Esophagus muscularis mucosa (tissue), 4 donors: ENCODE measurements around the gene MYNN. TPM values are rescaled to one million over a fixed set of nuclear protein-coding genes. Genes with fewer than 3 reads are reported as not detected.
"Not testable (repeated sequence)": the region's sequence is repeated elsewhere in the genome, so short reads cannot be mapped to it uniquely, and the experiment has no call there.

ENCODE experiments used
- DNase-seq: peaks from one replicate; pipeline ENCODE4 v3.0.0-alpha.2; 2017; ENCODE audit errors: extremely low spot score
- H3K27ac ChIP-seq, 4 donors: fragments of 200-600 bp; sonication (generic); replicated peaks in 1 of 4; 1 replicate in 3 of 4; 2 replicates in 1 of 4; pipeline ENCODE4 v1.5.1; 2016 to 2019; ENCODE audit warnings: mild to moderate bottlenecking in 1 of 4
- H3K27me3 ChIP-seq, 4 donors: fragments of 200-600 bp; sonication (generic); one replicate each; pipeline versions ENCODE4 v1.5.1 to v1.6.0; 2016 to 2019
- H3K36me3 ChIP-seq, 4 donors: fragments of 200-600 bp; sonication (generic); one replicate each; pipeline ENCODE4 v1.5.1; 2016 to 2019
- H3K4me1 ChIP-seq, 4 donors: fragments of 200-600 bp; sonication (generic); one replicate each; pipeline ENCODE4 v1.5.1; 2016 to 2019
- H3K4me3 ChIP-seq, 4 donors: fragments of 200-600 bp; sonication (generic); 1 replicate in 2 of 4; 2 replicates in 2 of 4; pipeline ENCODE4 v1.5.1; 2016 to 2019; ENCODE audit warnings: mild to moderate bottlenecking in 4 of 4, moderate library complexity in 1 of 4
- H3K9me3 ChIP-seq, 4 donors: fragments of 200-600 bp; sonication (generic); 1 replicate in 3 of 4; 2 replicates in 1 of 4; pipeline ENCODE4 v1.5.1; 2016 to 2019
- EP300 ChIP-seq: sonication (generic); formaldehyde crosslinking; IDR thresholded peaks from one replicate; pipeline ENCODE4 v1.6.1; 2017; ENCODE audit warnings: antibody characterized with exemption
- POLR2A ChIP-seq: fragments of 450-650 bp; IDR thresholded peaks from one replicate; pipeline ENCODE4 v1.6.1; 2017; ENCODE audit warnings: antibody characterized with exemption, moderate library complexity, mild to moderate bottlenecking, low read depth
- POLR2AphosphoS5 ChIP-seq, 2 donors: sonication (generic); formaldehyde crosslinking; IDR thresholded peaks; one replicate each; pipeline ENCODE4 v1.6.1; 2017; ENCODE audit warnings: antibody characterized with exemption in 2 of 2
- WGBS: methylation state at CpG from one replicate; pipeline ENCODE4 v1.1.5; 2018; 5-methylcytosine and 5-hydroxymethylcytosine counted together
- intact Hi-C: fragments of 100-400 bp; cut with DNase I; formaldehyde crosslinking; loops from one replicate; pipeline ENCODE4 v1.15.1; 2023
- total RNA-seq, 4 donors: library from RNA; depleted of rRNA; stranded (reverse); fragments of >200 nt; gene quantifications; one replicate each; pipeline versions ENCODE4 v1.1.0 to v1.2.1, GENCODE V29; 2016
- TF ChIP-seq, protein P1 (sequence below), 3 experiments: fragments of 200-600 bp in 2 of 3; fragments of 450-650 bp in 1 of 3; sonication (generic) in 2 of 3; IDR thresholded peaks; one replicate each; pipeline ENCODE4 v1.5.1; 2017 to 2019; ENCODE audit warnings: antibody characterized with exemption in 3 of 3, mild to moderate bottlenecking in 2 of 3, moderate library complexity in 1 of 3

MYNN gene
- 10 to 100 TPM; 11.7 to 15.7 (median 14.7) TPM for total RNA-seq

DNA sequence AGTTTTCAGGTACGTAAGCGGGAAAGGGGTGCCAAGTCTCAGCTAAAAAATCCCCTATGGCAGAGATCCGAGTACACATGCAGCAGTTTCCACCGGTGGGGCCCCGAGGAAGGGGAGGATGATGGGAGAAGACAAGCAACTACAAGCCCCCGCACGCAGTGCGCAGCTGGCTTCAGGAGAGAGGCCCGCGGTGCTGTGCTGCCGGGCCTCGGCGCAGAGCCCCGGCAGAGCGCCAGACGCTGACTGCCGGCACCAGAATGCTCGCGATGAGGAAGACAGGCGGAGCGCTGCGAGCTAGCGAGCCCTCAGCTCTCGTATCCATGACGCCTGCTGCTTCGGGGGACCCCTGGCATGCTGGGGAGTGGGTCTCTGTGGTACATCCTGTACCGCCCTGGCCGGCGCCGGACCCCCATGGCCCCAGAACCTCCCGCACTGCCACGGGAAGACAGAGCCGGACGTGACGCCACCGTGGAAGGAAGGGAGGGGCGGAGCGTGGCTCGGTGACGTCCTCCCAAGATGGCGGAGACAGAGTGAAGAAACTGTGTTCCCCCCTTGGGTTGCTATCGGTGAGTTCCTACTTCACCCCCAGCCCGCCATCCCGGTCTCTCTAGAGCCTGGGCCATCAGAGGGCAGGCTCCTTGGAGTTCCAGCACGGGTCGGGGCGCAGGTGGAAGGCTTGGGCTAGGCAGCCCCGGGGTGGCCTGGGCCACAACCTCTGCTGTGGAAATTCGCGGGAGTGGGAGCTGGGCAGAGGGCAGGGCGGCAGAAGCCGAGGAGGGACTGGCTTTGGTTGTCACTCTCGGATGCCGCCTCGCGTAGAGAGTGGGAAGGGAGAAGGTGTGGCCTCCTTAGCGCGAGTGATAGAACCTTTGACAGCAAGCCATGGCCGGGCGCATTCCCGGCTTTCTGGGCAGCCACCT is at the start of gene MYNN:
Gene MYNN (plus strand): TSS at position 500 of the 920 bp plus-strand sequence. CDS start 900 bp downstream, outside the sequence.
- Histone ChIP-seq H3K27ac (peak within 1 kb of the TSS; percentile 95 to 99 (median 98)), H3K36me3 (peaks cover 9 to 34% (median 23%) of the 10 kb centered on the region in 4 donors), H3K9me3 (no peaks in the 10 kb centered on the region), H3K27me3 (no peaks in the 10 kb centered on the region), H3K4me1 (peaks cover 20 to 40% (median 36%) of the 10 kb centered on the region in 4 donors), H3K4me3 (peak within 1 kb of the TSS; percentile 78 to 91 (median 82))
- intact Hi-C loops: no loop called here
- TF ChIP-seq POLR2AphosphoS5 (IDR thresholded peaks at IDR 0.05) (peak; percentile 100), POLR2A (peak; percentile 99), EP300 (no peak)
- TF ChIP-seq, protein P1, sequence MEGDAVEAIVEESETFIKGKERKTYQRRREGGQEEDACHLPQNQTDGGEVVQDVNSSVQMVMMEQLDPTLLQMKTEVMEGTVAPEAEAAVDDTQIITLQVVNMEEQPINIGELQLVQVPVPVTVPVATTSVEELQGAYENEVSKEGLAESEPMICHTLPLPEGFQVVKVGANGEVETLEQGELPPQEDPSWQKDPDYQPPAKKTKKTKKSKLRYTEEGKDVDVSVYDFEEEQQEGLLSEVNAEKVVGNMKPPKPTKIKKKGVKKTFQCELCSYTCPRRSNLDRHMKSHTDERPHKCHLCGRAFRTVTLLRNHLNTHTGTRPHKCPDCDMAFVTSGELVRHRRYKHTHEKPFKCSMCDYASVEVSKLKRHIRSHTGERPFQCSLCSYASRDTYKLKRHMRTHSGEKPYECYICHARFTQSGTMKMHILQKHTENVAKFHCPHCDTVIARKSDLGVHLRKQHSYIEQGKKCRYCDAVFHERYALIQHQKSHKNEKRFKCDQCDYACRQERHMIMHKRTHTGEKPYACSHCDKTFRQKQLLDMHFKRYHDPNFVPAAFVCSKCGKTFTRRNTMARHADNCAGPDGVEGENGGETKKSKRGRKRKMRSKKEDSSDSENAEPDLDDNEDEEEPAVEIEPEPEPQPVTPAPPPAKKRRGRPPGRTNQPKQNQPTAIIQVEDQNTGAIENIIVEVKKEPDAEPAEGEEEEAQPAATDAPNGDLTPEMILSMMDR (IDR thresholded peaks at IDR 0.05): no peak
- WGBS: 0% methylated on average over 12 of the region's 61 CpGs
- DNase-seq: peak; percentile 97

DNA sequence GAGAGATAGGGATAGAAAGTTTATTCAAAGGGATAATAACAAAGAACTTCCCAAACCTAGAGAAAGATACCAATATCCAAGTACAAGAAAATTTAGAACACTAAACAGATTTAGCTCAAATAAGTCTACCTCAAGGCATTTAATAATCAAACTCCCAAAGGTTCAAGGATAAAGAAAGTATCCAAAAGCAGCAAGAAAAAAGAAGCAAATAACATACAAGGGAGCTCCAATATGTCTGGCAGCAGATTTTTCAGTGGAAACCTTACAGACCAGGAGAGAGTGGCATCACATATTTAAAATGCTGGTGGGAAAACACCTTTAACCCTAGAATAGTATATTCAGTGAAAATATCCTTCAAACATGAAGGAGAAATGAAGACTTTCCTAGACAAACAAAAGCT is 41.3 kb upstream of the MYNN start:
- H3K27ac ChIP-seq, DNase-seq, intact Hi-C loops, H3K4me3 ChIP-seq, H3K4me1 ChIP-seq, H3K27me3 ChIP-seq, H3K36me3 ChIP-seq: not testable (repeated sequence)
- H3K9me3 ChIP-seq: peaks cover 0 to 24% (median 12%) of the 10 kb centered on the region in 4 donors

DNA sequence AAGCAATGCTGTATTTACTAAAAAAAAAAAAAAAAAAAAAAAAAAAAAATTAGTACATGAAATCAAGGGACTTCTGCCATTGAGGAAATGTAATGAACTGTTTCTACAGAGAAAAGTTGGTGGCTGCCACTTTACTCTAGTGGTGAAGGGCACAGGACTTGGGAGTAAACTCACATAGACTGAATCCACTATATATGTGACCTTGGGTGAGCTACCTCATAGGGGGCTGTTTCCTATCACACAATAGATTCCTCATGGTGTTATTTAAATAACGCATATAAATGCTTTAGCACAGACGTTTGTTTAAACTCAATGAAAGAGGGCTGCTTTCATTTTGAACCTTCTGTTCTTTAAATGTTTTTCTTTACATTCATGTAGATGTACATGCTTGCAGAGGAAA is 34.1 kb upstream of the MYNN start:
- Histone ChIP-seq H3K4me3 (no peak overlapping the region), H3K4me1 (peaks cover 0 to under 1% (median under 1%) of the 10 kb centered on the region in 4 donors), H3K27me3 (no peaks in the 10 kb centered on the region), H3K9me3 (peaks cover 0 to 10% (median 5%) of the 10 kb centered on the region in 4 donors), H3K27ac (no peak overlapping the region), H3K36me3 (no peaks in the 10 kb centered on the region)
- WGBS: 66% methylated on average over 2 of the region's 2 CpGs
- no peak for TF ChIP-seq EP300
- no peak for TF ChIP-seq POLR2A
- no peak for TF ChIP-seq POLR2AphosphoS5 (IDR thresholded peaks at IDR 0.05)
- TF ChIP-seq, protein P1 (IDR thresholded peaks at IDR 0.05): no peak
- DNase-seq: no peak
- intact Hi-C loops: no loop called here

DNA sequence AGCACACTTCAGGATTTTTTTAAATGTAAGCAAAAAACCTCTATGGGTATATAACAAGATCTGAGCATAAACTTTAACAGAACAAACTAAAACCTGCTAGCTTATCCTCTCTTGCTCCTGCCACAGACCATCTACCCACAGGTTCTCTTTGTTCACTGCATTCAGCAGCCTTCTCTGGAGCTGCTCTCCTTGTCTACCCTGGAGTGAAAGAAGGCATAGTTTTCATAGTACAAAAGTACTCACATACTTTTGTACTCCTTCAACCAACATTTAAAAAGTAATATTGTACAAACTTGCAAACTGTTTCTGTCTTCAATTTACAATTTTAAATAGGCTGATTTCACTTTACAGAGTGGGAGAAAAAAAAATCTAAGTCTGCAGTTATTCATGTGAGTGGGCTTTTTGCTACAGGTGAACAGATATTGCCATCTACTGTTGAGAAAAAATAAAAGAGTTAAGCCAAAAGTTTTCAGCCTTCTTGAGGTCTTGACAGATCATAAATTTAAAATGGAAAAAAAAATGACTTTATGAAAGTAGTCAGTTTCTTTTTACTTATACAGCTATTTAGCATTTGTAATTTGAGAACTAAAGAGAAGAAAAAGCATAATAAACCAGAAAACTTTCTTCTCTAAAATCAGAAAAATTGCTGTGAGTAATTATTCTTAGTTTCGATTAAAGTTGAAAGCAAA is 28.7 kb upstream of the MYNN start:
- H3K9me3 ChIP-seq: no peaks in the 10 kb centered on the region
- H3K27ac ChIP-seq: no peak overlapping the region
- H3K4me3 ChIP-seq: no peak overlapping the region
- H3K4me1 ChIP-seq: peaks cover 0 to 6% (median 3%) of the 10 kb centered on the region in 4 donors
- peaks cover 0 to 9% (median 0%) of the 10 kb centered on the region in 4 donors for H3K27me3 ChIP-seq
- H3K36me3 ChIP-seq: no peaks in the 10 kb centered on the region
- TF ChIP-seq POLR2A: no peak
- TF ChIP-seq, protein P1 (IDR thresholded peaks at IDR 0.05): peak; percentile 47 to 60 (median 56)
- 81% methylated on average over 1 of the region's 1 CpG for WGBS
- intact Hi-C loops: loop anchor here (5.0 to 10.0 kb wide), 3 partner anchors 77 to 880 kb away; no protein-coding TSS in a partner anchor
- DNase-seq: no peak

DNA sequence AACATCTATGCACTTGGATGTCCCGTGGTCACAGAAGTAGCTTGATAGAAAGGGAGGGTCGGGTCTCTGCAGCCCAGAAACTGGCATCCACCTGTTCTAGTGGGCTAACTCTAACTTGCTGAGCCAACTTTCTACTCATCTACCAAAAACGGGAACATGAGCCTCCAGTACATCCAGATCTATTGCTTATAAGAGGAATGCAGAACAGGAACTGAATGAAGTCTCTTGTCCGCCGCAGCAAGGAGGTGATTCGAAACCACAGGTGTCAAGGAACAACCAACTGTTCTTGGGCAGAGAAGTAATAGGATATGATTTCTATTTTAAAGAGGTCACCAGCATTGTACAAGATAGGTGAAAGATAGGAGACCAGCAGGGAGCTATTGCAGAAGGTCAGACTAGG is 26.3 kb upstream of the MYNN start:
- Histone ChIP-seq H3K27ac (no peak overlapping the region), H3K4me1 (peaks cover 0 to 6% (median 3%) of the 10 kb centered on the region in 4 donors), H3K4me3 (no peak overlapping the region), H3K36me3 (no peaks in the 10 kb centered on the region), H3K9me3 (no peaks in the 10 kb centered on the region), H3K27me3 (peaks cover 0 to 13% (median 0%) of the 10 kb centered on the region in 4 donors)
- DNase-seq: no peak
- intact Hi-C loops: loop anchor here (5.0 to 10.0 kb wide), 3 partner anchors 80 to 882 kb away; no protein-coding TSS in a partner anchor
- TF ChIP-seq POLR2AphosphoS5 (IDR thresholded peaks at IDR 0.05): no peak
- no peak for TF ChIP-seq POLR2A
- no peak for TF ChIP-seq EP300
- TF ChIP-seq, protein P1 (IDR thresholded peaks at IDR 0.05): no peak
- 68% methylated on average over 6 of the region's 6 CpGs for WGBS
